NT2/D1 (cell line): ENCODE measurements around the gene LIN52.

Experiments
- YY1 ChIP-seq: IDR thresholded peaks from 2 replicates; pipeline ENCODE4 v1.6.1; 2011; ENCODE audit not compliant: insufficient read length, insufficient read depth
- ZNF274 ChIP-seq: IDR thresholded peaks from 2 replicates; pipeline ENCODE4 v1.6.1; 2011; ENCODE audit warnings: mild to moderate bottlenecking, low read depth, low read length

DNA sequence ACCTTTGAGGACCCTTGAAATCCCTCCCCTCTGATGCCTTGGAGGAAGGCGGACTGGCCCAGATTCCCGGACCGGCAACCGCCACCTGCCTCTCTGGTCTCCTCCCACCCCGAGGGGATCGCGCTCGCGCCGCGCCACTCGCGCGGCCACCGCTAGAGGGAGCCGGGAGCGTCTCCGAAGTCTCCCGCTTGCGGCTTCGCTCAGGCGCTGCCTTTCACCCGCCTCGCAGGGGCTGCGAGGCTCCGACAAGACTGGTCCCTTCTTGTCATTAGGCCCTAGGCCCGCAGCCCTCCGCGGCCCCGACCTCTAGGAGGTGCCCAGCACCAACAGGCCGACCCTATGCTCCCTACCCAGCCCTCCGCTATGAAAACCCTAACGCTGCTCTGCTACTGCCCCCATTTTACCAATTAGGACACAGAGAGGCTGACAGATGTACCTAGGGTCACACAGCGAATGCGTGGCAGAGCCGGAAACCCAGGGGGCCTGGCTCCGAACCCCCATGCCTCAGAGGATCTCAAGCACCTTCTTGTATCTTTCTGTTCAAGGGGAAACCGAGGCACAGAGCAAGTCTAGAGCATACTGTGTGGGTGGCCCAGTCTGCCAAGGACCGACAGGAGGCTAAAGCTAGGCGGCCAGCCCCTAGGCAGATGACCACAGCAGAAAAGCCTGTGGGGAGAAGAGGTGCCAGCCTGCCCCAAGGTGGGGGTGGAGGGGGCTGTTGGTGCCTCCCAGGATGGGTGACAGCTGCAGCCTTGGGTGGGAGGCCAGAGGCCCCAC lies 133.1 kb downstream of the LIN52 start:
- TF ChIP-seq ZNF274 (no peak), YY1 (no peak)
